OCI-LY7 (cell line): ENCODE measurements around the gene CDR2. TPM values are rescaled to one million over a fixed set of nuclear protein-coding genes. Genes with fewer than 3 reads are reported as not detected.

ENCODE experiments used
- BruUV-seq: library from RNA; stranded (reverse); fragments of 400-500 nt; replicated peaks from 2 replicates; lab custom pipeline; 2021; lab: Mats Ljungman, UMichigan
- CTCF ChIA-PET: fragments of 300-600 bp; sonication (Branson Sonifier 250); formaldehyde crosslinking; loops from one replicate; lab custom pipeline; 2022; ENCODE audit warnings: antibody characterized with exemption; ENCODE audit not compliant: unreplicated experiment; lab: Charles Lee
- POLR2A ChIA-PET: fragments of 300-600 bp; sonication (Branson Sonifier 250); formaldehyde crosslinking; loops from one replicate; lab custom pipeline; 2022; ENCODE audit warnings: antibody characterized with exemption; lab: Charles Lee
- DNase-seq: peaks from one replicate; pipeline ENCODE4 v3.0.0-alpha.2; 2015; ENCODE audit warnings: low spot score
- H2AFZ ChIP-seq: fragments of 200-600 bp; sonication (generic), shearing (Covaris generic); 2 replicates; pipeline ENCODE4 v1.6.1; 2014; ENCODE audit warnings: mild to moderate bottlenecking, antibody characterized with exemption, low read length, moderate library complexity
- H3K27ac ChIP-seq: fragments of 200-600 bp; sonication (generic); 2 replicates; pipeline ENCODE4 v1.5.1; 2014; ENCODE audit warnings: mixed run types, low read depth, mild to moderate bottlenecking, moderate library complexity, low read length, inconsistent platforms; ENCODE audit not compliant: poor library complexity, severe bottlenecking
- H3K36me3 ChIP-seq: fragments of 200-600 bp; sonication (generic); 2 replicates; pipeline ENCODE4 v1.6.1; 2014; ENCODE audit warnings: mild to moderate bottlenecking, antibody characterized with exemption, low read length, moderate library complexity, mixed read lengths; ENCODE audit not compliant: insufficient read depth
- H3K4me1 ChIP-seq: fragments of 200-600 bp; sonication (generic); 2 replicates; pipeline ENCODE4 v1.5.1; 2014; ENCODE audit warnings: mild to moderate bottlenecking, low read length; ENCODE audit not compliant: insufficient read depth, poor library complexity, severe bottlenecking
- H3K4me2 ChIP-seq: fragments of 200-600 bp; sonication (generic); 2 replicates; pipeline ENCODE4 v1.6.1; 2014; ENCODE audit warnings: mild to moderate bottlenecking, low read length
- H3K4me3 ChIP-seq: fragments of 200-600 bp; sonication (generic); 2 replicates; pipeline ENCODE4 v1.5.1; 2014; ENCODE audit warnings: mild to moderate bottlenecking, low read depth, low read length; ENCODE audit not compliant: poor library complexity, severe bottlenecking
- H3K79me2 ChIP-seq: fragments of 200-600 bp; sonication (generic); 2 replicates; pipeline ENCODE4 v1.6.1; 2016; ENCODE audit warnings: low read depth, mild to moderate bottlenecking, low read length, moderate library complexity, mixed read lengths; ENCODE audit not compliant: insufficient read depth
- H3K9me2 ChIP-seq: fragments of 200-600 bp; sonication (generic); 2 replicates; pipeline ENCODE4 v1.6.1; 2016; ENCODE audit warnings: mild to moderate bottlenecking, low read length, mixed read lengths; ENCODE audit not compliant: insufficient read depth
- H3K9me3 ChIP-seq: fragments of 200-600 bp; sonication (generic); 2 replicates; pipeline ENCODE4 v1.6.1; 2014; ENCODE audit warnings: mild to moderate bottlenecking, mixed run types, low read length, mixed read lengths
- H4K20me1 ChIP-seq: fragments of 200-600 bp; sonication (generic); 2 replicates; pipeline ENCODE4 v1.6.1; 2014; ENCODE audit warnings: mild to moderate bottlenecking, antibody characterized with exemption, low read length, moderate library complexity, mixed read lengths; ENCODE audit not compliant: insufficient read depth
- EZH2phosphoT487 ChIP-seq: fragments of 200-600 bp; sonication (generic); IDR thresholded peaks from 2 replicates; pipeline ENCODE4 v1.6.1; 2018; ENCODE audit warnings: low read depth, borderline replicate concordance, mild to moderate bottlenecking, mixed run types, antibody characterized with exemption, low read length, moderate library complexity, mixed read lengths
- intact Hi-C: fragments of 100-400 bp; cut with micrococcal nuclease; formaldehyde crosslinking; loops from one replicate; pipeline ENCODE4 v1.10.0; 2022; ENCODE audit not compliant: unreplicated experiment
- total RNA-seq, 2 experiments: library from RNA; depleted of rRNA in 1 of 2; stranded (reverse); fragments of >200 nt in 1 of 2; shearing (Covaris generic) in 1 of 2; gene quantifications; 2 replicates each; pipeline ENCODE4 v1.2.3, GENCODE V29; 2014 to 2022
- TF ChIP-seq, protein P1 (sequence below): fragments of 200-600 bp; sonication (generic); conservative IDR thresholded peaks from 2 replicates; pipeline ENCODE4 v1.5.1; 2014; ENCODE audit warnings: mild to moderate bottlenecking, antibody characterized with exemption, low read length, moderate library complexity, mixed read lengths

Gene CDR2
- total RNA-seq, 2 experiments from 2014 or later = 33.0 to 38.3 TPM

GRCh38 chr16:22357635-22357971, 16.8 kb downstream of the CDR2 start:
- Histone ChIP-seq H3K9me2 (no peaks in the 10 kb centered on the region), H3K9me3 (no peaks in the 10 kb centered on the region), H3K79me2 (peaks cover 39% of the 10 kb centered on the region; the same call in 1 of the 2 replicates), H4K20me1 (no peaks in the 10 kb centered on the region), H3K27ac (peak overlapping the region; percentile 59), H3K36me3 (peaks cover 84% of the 10 kb centered on the region), H3K4me1 (peaks cover 19% of the 10 kb centered on the region), H3K4me3 (peak overlapping the region; percentile 7), H2AFZ (no peak overlapping the region), H3K4me2 (peak overlapping the region; percentile 44)
- POLR2A ChIA-PET = interaction anchor here (0.6 to 1.5 kb wide), 5 partner anchors 10 to 56 kb away, joined by 3 to 8 read pairs (median 5); no protein-coding TSS in a partner anchor
- CTCF ChIA-PET = no interaction called here
- DNase-seq = peak; percentile 48
- BruUV-seq = no TSS peak
- TF ChIP-seq EZH2phosphoT487 = no peak
- TF ChIP-seq, protein P1, sequence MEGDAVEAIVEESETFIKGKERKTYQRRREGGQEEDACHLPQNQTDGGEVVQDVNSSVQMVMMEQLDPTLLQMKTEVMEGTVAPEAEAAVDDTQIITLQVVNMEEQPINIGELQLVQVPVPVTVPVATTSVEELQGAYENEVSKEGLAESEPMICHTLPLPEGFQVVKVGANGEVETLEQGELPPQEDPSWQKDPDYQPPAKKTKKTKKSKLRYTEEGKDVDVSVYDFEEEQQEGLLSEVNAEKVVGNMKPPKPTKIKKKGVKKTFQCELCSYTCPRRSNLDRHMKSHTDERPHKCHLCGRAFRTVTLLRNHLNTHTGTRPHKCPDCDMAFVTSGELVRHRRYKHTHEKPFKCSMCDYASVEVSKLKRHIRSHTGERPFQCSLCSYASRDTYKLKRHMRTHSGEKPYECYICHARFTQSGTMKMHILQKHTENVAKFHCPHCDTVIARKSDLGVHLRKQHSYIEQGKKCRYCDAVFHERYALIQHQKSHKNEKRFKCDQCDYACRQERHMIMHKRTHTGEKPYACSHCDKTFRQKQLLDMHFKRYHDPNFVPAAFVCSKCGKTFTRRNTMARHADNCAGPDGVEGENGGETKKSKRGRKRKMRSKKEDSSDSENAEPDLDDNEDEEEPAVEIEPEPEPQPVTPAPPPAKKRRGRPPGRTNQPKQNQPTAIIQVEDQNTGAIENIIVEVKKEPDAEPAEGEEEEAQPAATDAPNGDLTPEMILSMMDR = no peak
- intact Hi-C loops = no loop called here

- Histone ChIP-seq H2AFZ (no peak overlapping the region), H3K9me2 (no peaks in the 10 kb centered on the region), H4K20me1 (no peaks in the 10 kb centered on the region), H3K9me3 (no peaks in the 10 kb centered on the region), H3K27ac (peak overlapping the region; percentile 59), H3K4me1 (peaks cover 19% of the 10 kb centered on the region), H3K79me2 (peaks cover 39% of the 10 kb centered on the region; the same call in 1 of the 2 replicates), H3K36me3 (peaks cover 84% of the 10 kb centered on the region), H3K4me2 (peak overlapping the region; percentile 44), H3K4me3 (no peak overlapping the region)
- no peak for DNase-seq
- BruUV-seq = no TSS peak
- intact Hi-C loops = no loop called here
- POLR2A ChIA-PET = interaction anchor here (0.6 to 1.5 kb wide), 5 partner anchors 11 to 56 kb away, joined by 3 to 8 read pairs (median 5); no protein-coding TSS in a partner anchor
- TF ChIP-seq EZH2phosphoT487 = no peak
- TF ChIP-seq, protein P1 = no peak
- CTCF ChIA-PET = no interaction called here
Observed at GRCh38 chr16:22356930-22357634, 17.3 kb downstream of the CDR2 start.

DNA sequence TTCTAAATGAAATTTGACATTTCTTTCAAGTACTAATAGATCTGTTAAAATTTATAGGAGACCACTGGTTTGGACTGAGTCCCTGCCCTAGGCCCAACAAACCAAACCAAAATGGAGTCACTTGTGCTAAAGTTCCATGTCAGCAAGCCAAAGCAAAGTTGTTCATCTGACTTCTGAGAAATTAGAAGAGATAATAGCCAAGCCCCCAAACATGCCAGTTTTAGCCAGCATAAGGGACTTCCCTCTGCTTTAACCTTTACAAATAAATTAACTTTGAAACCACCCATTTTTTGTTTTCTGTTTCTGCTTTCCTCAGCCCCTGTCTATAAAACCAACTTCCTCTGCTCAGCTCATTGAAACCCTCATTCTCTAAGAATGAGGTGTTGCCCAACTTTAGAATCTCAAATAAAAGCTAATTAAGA, 18.9 kb downstream of the CDR2 start:
- H3K79me2 ChIP-seq = peaks cover 45% of the 10 kb centered on the region; the same call in 1 of the 2 replicates
- POLR2A ChIA-PET = interaction anchor here (0.6 to 0.8 kb wide), 2 partner anchors 10 to 125 kb away, joined by 3 to 6 read pairs; no protein-coding TSS in a partner anchor
- TF ChIP-seq EZH2phosphoT487 = no peak
- TF ChIP-seq, protein P1 = no peak

More for the DNA sequence above, 18.9 kb downstream of the CDR2 start:
- DNase-seq = no peak
- no peaks in the 10 kb centered on the region for H3K9me2 ChIP-seq
- no peak overlapping the region for H3K4me2 ChIP-seq
- no peak overlapping the region for H3K4me3 ChIP-seq
- H3K36me3 ChIP-seq = peaks cover 90% of the 10 kb centered on the region
- H3K4me1 ChIP-seq = peaks cover 19% of the 10 kb centered on the region
- no peak overlapping the region for H2AFZ ChIP-seq
- no peak overlapping the region for H3K27ac ChIP-seq
- no peaks in the 10 kb centered on the region for H4K20me1 ChIP-seq
- CTCF ChIA-PET = no interaction called here
- no TSS peak for BruUV-seq
- H3K9me3 ChIP-seq = no peaks in the 10 kb centered on the region
- intact Hi-C loops = no loop called here
